BJ (cell line): ENCODE data around the gene XYLB. TPM values are rescaled to one million over a fixed set of nuclear protein-coding genes. Genes with fewer than 3 reads are reported as not detected.

ENCODE experiments used
- CTCF ChIA-PET: fragments of 350-600 bp; formaldehyde crosslinking; extraction: SDS; loops from one replicate; lab custom pipeline; 2021; ENCODE audit warnings: antibody characterized with exemption, inconsistent platforms; lab: Yijun Ruan, JAX
- POLR2A ChIA-PET: fragments of 300-600 bp; sonication (Branson Sonifier 250); formaldehyde crosslinking; extraction: SDS; loops from one replicate; lab custom pipeline; 2021; ENCODE audit warnings: antibody characterized with exemption; lab: Charles Lee
- DNase-seq: peaks from one replicate; pipeline ENCODE4 v3.0.0-alpha.2; 2011; ENCODE audit warnings: low read depth
- H3K27me3 ChIP-seq: 2 replicates; pipeline ENCODE4 v1.6.0; 2011; ENCODE audit warnings: low read length; ENCODE audit not compliant: control insufficient read depth, insufficient read depth
- H3K36me3 ChIP-seq: 2 replicates; pipeline ENCODE4 v1.5.1; 2011; ENCODE audit warnings: low read length; ENCODE audit not compliant: control insufficient read depth, insufficient read depth
- H3K4me3 ChIP-seq: 2 replicates; pipeline ENCODE4 v1.5.1; 2011; ENCODE audit warnings: low read depth, mild to moderate bottlenecking, control low read depth, low read length
- polyA plus RNA-seq: library from polyadenylated mRNA; depleted of rRNA; stranded (reverse); fragments of >200 nt; gene quantifications from 2 replicates; pipeline ENCODE4 v1.2.3, GENCODE V29; 2011
- TF ChIP-seq, protein P1 (sequence below): IDR thresholded peaks from 2 replicates; pipeline ENCODE4 v1.5.1; 2011; ENCODE audit warnings: low read depth, mild to moderate bottlenecking, control low read depth, inconsistent platforms, low read length, moderate library complexity; ENCODE audit not compliant: insufficient read depth

The XYLB gene
- polyA plus RNA-seq, 1 experiment, result 3.0 TPM

DNA sequence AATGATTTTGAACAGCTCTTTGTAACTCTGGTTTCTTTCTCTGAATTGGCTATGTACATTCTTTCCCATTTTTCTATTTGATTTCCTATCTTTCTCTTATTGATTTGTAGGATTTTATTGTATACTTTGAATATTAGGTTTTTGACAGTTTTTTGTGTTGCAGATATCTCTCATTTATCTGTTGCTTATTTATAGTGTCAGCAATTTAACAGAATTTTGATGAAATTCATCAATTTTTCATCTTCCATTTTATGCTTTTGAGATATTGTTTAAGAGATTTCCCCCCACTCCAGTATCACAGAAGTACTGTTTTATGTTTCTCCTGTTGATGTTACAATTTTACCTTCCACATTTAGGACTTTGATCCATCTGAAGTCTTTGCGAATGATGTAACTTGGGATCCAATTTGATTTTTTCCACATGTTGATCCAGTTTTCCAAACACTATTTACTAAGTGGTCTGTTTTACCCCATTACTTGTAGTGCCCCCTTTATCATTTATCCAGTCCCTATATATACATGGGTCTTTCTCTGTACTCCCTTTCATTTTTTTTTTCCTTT, 46.1 kb downstream of the XYLB start:
- POLR2A ChIA-PET, result no interaction called here
- DNase-seq, result no peak
- Histone ChIP-seq H3K27me3 (no peaks in the 10 kb centered on the region), H3K36me3 (no peaks in the 10 kb centered on the region), H3K4me3 (no peak overlapping the region)
- TF ChIP-seq, protein P1, sequence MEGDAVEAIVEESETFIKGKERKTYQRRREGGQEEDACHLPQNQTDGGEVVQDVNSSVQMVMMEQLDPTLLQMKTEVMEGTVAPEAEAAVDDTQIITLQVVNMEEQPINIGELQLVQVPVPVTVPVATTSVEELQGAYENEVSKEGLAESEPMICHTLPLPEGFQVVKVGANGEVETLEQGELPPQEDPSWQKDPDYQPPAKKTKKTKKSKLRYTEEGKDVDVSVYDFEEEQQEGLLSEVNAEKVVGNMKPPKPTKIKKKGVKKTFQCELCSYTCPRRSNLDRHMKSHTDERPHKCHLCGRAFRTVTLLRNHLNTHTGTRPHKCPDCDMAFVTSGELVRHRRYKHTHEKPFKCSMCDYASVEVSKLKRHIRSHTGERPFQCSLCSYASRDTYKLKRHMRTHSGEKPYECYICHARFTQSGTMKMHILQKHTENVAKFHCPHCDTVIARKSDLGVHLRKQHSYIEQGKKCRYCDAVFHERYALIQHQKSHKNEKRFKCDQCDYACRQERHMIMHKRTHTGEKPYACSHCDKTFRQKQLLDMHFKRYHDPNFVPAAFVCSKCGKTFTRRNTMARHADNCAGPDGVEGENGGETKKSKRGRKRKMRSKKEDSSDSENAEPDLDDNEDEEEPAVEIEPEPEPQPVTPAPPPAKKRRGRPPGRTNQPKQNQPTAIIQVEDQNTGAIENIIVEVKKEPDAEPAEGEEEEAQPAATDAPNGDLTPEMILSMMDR, result no peak
- CTCF ChIA-PET, result no interaction called here

DNA sequence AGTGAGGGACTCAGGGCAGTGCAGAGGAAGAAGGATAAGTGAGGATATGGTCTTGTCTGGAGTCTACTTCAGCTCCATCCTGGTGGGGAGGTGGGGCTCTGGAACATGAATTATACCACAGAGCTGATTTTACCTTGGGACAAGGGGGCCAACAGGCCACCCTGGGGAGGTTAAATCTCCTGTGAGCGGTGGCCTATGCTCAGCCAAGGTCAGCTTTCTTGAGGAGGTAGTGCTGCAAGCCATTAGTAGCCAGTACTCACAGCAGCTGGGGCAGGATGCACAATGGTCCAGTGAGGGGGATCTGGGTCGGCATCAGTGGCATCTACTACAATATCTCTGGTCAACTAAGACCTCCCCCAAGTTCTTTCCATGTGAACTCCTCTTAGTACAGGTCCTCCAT, 49.7 kb downstream of the XYLB start:
- TF ChIP-seq, protein P1, result no peak
- Histone ChIP-seq H3K4me3 (no peak overlapping the region), H3K27me3 (no peaks in the 10 kb centered on the region), H3K36me3 (no peaks in the 10 kb centered on the region; the same call in 1 of the 2 replicates)
- ChIA-PET CTCF (interaction anchor here (1.0 kb wide), 1 partner anchor 37 kb away, joined by 3 read pairs; no protein-coding TSS in a partner anchor), POLR2A (no interaction called here)
- DNase-seq, result no peak

DNA sequence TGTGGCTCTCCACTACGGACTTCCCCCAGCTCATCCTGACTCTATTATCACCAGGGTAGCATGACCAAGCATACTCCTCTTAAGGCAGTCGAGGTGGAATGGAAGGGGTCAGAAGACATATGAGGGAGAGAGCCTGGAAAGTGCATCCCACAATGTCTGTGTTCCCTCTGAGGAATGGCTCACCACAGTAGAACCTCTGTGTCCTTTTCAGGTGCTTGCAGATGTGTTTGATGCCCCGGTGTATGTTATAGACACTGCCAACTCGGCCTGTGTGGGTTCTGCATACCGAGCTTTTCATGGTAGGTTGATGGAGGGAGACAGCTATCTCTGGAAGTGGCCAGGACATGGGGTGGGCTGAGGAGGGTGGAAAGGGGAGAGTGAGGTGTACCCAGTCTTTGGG, 50.3 kb downstream of the XYLB start:
- CTCF ChIA-PET, result interaction anchor here (1.0 to 2.0 kb wide), 2 partner anchors 38 to 51 kb away, joined by 3 to 10 read pairs; partner anchors contain the start of gene XYLB
- POLR2A ChIA-PET, result no interaction called here
- H3K4me3 ChIP-seq, result no peak overlapping the region
- no peaks in the 10 kb centered on the region for H3K27me3 ChIP-seq
- no peaks in the 10 kb centered on the region; the same call in 1 of the 2 replicates for H3K36me3 ChIP-seq
- DNase-seq, result no peak
- TF ChIP-seq, protein P1, result no peak

DNA sequence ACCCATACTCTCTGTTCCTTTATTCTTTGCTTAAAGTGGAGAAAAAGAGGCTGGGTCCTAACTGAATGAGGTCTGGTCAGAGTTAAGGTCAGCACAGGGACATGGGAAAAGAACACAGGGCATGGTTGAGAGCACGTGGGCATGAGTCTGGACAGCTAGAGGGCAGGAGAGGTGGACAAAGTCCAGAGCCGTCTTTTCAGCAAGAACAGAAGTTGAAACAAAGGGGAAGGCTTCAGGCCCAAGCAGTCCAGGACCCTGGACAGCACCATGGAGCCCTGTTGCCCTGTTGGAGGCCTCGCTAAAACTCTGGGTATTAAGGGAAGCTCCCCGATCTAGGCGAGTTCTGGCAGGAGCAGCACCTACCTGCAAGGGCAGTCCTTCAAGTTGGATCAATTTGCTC, 50.7 kb downstream of the XYLB start:
- Histone ChIP-seq H3K4me3 (no peak overlapping the region), H3K27me3 (no peaks in the 10 kb centered on the region), H3K36me3 (no peaks in the 10 kb centered on the region; the same call in 1 of the 2 replicates)
- DNase-seq, result no peak
- CTCF ChIA-PET, result interaction anchor here (1.0 to 2.0 kb wide), 3 partner anchors 32 to 51 kb away, joined by 3 to 10 read pairs (median 3); partner anchors contain the start of gene XYLB
- TF ChIP-seq, protein P1, result no peak
- POLR2A ChIA-PET, result no interaction called here

DNA sequence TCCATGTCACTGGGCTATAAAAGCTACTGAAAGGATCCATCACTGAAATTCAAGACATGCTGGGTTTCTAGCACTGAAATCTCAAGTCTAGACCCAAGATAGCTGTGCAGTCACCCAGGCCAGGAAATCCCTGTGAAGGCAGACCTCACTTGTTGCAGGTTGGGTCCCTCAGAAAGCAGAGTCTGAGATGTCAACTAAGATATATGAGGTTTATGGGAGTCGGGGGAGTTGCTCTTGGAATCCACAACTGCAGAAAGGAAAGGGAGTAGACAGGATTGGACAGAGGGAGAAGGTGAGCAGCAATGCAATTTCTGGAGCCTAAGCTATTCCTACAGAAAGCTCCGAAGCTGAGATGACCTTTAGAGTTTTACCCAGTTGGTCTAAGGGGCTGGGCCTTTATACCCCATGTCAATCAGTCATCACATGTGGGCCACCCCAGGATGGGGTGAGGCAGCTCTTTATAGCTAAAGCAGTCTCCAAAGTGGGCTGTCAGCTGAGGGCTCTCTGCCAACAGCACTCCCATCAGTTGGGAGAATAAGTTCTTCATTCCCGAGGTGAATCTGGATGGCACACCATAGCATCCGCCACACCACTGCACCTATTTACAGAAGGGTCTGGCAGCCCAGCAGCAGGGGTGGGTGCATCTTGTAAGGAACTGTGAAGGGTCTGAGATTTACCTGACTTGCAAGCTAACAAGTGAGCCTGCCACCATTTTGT, 54.8 kb downstream of the XYLB start:
- ChIA-PET POLR2A (no interaction called here), CTCF (interaction anchor here (0.7 kb wide), 1 partner anchor 82 kb away, joined by 3 read pairs; no protein-coding TSS in a partner anchor)
- H3K4me3 ChIP-seq, result no peak overlapping the region
- no peak for DNase-seq
- no peaks in the 10 kb centered on the region; the same call in none of the 2 replicates for H3K36me3 ChIP-seq
- no peaks in the 10 kb centered on the region for H3K27me3 ChIP-seq
- TF ChIP-seq, protein P1, result no peak
